Activated CD4-positive, alpha-beta T cell treated with anti-CD3 and anti-CD28 coated beads, Interleukin-2, amount 50 U/mL, for 4 hours (primary cell): ENCODE measurements around the gene EMSY.
"Not testable (repeated sequence)": the region's sequence is repeated elsewhere in the genome, so short reads cannot be mapped to it uniquely, and the experiment has no call there.

Source experiments
- DNase-seq, 2 experiments: peaks; one replicate each; pipeline ENCODE4 v3.0.0-alpha.2; 2020

EMSY gene

DNA sequence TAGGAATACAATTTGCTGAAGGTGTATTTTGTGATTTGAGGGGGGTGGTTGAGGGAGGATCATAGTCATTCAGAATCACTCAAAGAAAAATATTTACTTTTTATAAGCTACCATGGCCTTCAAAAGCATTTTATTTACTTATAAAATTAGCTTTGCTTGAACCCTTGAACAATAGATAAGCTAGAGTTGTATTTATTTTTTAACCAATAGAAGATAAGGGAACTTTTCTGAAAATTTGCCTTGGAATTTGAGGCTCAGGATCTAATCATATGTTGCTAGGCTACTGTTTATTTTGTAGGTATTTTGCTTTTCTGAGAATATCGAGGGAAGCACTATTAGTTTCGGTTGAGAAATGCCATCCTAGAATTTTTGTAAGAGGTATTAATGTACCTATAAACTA is 82.1 kb downstream of the EMSY start:
- no peak for DNase-seq

DNA sequence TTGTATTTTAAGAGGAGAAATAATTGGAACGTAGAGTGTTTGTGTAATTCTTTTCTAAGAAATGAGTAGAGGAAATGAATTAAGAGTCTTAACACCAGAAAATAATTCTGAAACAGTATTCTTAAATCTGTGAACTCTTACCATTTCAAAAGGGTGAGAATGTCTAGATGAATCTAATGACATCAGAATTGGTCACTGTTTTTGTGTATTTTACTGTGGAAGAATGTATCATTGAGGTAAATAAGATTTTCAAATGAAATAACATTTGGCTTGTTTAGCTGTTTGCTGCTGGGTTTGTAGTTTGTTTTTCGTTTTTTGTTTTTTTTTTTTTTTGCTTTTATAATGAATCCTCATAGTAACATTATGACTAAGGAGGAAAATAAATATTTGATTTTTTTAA is 97.6 kb downstream of the EMSY start:
- no peak for DNase-seq

- no peak for DNase-seq
Measured at GRCh38 chr11:76543006-76543703, 98.3 kb downstream of the EMSY start.

DNA sequence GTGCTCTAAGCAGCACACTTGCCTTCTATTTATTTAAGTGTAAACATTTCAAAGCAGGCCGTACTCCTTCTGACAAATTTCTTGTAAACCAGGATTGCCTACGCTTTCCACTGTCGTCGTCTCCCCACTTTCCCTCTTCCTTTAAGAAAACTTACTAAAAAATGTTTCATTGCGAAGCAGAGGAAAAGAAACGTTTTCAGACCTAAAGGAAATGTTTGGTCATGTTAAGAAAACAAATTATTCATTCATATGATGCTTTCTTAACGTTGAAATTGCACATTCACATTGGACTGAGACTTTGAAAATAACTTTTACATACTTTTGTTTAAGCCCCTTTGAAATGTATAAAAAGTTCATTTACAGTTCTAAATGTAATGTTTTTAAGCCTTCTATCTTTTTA is 106.0 kb downstream of the EMSY start:
- no peak for DNase-seq

DNA sequence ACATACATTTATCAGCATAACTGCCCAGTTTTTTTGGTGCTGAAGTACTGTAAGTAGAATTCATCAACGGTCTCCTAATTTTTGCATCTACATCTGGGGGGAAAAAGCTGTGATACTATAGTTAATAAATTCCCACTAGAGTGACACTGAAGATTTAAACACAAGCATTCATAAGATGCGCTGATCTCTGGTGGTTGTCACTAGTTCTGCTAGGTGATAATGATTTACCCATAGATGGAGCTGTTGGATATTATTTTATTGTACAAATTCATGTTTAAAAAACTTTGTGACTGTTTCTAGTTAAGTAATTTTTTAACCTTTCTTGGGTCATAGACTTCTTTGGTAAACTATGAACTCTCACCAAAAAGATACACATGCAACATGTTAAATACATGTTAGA is 106.6 kb downstream of the EMSY start:
- DNase-seq: no peak

DNA sequence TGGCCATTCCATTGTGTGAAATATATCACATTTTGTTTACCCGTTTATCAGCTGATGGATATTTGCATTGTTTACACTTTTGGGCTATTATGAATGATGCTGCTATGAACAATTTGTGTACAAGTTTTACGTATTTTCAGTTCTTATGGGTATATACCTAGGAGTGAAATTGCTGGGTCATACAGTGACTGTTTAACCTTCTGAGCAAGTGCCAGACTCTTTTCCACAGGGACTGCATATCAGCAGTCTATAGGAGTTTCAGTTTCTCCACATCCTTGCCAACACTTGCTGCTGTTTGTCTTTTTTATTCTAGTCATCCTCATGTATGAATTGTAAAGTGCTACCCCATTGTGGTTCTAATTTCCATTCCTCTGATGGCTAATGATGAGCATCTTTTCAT is 108.2 kb downstream of the EMSY start:
- no peak for DNase-seq

GRCh38 chr11:76553554-76554476 is 109.0 kb downstream of the EMSY start:
- no peak for DNase-seq

DNA sequence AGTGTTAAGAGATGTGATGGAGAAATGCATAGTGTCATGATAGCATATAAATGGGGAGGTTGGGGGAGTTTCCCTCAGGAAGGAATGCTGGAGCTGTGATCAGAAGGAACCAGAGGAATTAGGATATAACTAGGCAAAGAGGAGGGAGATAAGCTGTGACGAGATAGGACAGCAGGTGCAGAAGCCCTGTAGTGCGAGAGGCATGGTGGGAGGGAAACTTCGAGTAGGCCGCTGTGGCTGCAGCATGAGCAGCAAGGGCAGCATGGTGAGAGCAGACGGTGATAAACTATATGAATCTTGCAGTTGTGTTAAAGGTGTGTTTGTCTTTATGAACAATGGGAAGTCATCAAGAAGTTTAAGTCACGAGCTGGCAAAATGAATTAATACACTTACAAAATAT is 109.9 kb downstream of the EMSY start:
- no peak for DNase-seq

- no peak for DNase-seq
Measured at GRCh38 chr11:76557466-76557865, 112.6 kb downstream of the EMSY start.

DNA sequence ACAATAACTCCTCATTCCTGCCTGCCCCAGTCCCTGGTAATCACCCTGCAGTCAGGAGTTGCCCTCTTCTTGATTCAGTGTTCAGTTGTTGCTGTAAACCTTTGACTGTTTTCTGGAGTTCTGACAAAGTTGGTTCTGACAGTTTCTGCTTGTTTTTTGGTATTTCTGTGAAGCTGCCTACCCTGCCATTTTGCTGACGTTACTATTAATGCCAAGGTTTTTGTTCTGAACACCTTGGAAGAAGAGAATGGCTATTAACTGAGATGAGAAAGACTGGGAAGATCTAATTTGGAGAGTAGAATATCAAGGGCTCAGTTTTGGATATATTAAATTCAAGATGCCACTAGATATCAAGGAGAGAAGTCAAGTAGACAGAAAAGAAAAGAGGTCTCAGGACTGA is 113.7 kb downstream of the EMSY start:
- no peak for DNase-seq

- DNase-seq: no peak
Measured at GRCh38 chr11:76558891-76559290, 114.1 kb downstream of the EMSY start.

DNA sequence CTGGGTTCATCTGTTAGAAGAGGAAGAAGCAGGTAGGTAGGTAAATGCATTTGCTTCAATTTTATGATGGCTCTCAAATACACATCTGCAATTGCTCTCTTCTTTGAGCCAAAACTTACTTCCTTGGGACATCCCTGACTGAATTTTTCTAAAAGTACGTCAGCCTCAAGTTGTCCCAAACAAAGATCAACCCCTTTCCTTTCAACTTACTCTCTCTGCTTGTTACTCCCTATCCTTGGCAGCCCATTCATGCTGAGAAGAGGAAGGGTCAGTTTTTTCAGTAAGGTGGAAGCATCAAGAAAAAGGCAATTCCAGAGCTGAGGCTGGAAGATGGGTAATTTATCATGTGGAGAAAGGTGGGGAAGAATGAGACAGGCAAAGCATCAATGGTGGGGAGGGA is 114.5 kb downstream of the EMSY start:
- no peak for DNase-seq

- DNase-seq: no peak
Measured at GRCh38 chr11:76560219-76560618, 115.4 kb downstream of the EMSY start.

- no peak for DNase-seq
Measured at GRCh38 chr11:76561245-76561644, 116.4 kb downstream of the EMSY start.

DNA sequence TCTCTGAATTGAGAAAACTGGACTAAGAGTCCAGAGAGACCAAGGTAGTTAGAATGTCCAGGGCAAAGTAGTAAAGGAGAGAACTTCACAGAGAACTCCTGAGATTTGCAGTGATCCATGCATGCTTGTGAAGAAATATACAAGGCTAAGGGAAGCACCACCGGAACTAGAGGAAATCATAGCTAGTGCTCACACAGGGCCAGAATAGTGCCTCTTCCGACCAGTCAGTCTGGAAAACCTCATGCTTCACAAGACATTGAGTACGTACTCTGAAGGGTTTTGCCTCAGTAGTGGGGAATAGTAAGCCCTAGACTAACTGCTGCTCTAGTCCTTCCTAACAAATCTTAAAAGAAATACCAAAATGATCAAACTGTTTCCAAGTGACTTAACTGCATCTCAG is 117.7 kb downstream of the EMSY start:
- DNase-seq: no peak

- no peak for DNase-seq
Measured at GRCh38 chr11:76564364-76564763, 119.5 kb downstream of the EMSY start.

DNA sequence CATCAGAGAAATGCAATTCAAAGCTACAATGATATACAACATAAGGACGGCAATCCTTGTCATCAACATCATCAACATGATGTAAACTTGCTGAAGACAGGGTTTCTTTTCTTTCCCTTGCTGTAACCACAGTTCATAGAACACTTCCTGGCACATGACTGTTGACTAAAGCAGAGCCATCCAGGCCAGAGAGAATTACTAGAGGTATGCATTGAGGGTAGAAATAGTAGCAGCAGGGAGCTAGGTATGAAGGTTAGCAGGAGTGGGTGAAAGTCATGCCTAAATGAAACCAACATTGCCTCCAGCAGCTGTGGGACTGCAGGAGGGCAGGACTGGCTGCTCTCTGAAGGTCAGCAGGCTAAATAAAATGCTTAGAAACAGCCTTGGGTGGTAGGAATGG is 122.0 kb downstream of the EMSY start:
- no peak for DNase-seq

DNA sequence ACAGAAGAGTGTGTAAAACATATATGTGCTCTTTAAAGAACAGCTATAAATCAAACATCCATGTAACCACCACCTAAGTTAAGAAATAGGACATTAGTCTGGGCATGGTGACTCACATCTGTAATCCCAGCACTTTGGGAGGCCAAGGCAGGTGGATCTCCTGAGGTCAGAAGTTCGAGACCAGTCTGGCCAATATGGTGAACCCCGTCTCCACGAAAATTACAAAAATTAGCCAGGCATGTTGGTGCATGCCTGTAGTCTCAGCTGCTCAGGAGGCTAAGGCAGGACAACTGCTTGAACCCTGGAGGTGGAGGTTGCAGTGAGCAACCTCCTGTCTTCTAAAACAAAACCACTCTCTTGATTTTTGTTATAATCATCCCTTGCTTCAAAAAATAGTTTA is 122.4 kb downstream of the EMSY start:
- DNase-seq: no peak

DNA sequence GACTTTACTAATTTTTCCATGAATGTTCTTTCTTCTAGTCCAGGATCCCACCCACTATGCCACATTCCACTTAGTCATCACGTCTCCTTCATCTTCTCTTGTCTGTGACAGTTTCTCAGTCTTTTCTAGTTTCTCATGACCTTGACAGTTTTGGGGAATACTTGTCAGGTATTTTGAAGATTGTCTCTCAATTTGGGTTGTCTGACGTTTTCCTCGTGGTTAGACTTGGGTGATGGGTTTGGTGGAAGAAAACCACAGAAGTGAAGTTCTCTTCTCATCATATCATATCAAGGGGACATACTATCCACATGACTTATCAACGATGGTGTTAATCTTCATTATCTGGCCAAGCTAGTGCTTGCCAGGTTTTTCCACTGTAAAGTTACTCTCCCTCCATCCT is 123.3 kb downstream of the EMSY start:
- no peak for DNase-seq

DNA sequence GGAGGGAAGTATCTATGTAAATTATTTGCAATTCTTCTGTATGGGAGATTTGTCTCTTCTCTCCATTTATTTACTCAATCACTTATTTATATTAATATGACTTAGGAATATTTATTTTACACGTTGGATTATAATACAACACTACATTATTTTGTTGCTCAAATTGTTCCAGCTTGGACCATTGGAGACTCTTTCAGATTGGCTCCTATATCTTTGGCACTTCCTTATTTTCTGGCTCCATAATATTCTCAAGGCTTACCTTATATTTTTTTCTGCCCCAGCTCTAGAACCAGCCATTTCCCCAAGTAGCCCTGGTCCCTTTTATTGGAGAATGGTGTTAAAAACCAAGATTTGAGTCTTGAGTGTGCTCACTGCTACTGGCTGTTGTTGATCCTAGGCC is 123.8 kb downstream of the EMSY start:
- DNase-seq: no peak

DNA sequence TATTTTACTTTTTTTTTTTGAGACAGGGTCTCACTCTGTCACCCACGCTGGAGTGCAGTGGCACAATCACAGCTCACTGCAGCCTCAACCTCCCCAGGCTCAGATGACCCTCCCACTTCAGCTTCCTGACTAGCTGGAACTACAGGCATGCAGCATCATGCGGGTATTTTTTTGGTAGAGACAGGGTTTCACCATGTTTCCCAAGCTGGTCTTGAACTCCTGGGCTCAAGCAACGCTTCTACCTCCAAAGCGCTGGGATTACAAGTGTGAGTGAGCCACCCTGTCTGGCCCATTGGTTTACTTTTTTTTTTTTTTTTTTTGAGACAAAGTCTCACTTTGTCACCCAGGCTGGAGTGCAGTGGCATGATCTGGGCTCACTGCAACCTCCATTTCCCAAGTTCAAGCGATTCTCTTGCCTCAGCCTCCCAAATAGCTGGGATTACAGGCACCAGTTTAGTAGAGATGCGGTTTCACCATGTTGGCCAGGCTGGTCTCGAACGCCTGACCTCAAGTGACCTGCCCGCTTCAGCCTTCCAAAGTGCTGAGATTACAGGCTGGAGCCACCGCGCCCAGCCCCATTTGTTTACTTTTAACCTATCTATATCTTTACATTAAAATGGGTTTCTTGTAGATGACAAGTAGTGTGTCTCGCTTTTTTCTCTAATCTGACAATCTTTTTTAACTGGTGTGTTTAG is 127.5 kb downstream of the EMSY start:
- not testable (repeated sequence) for DNase-seq

GRCh38 chr11:76574406-76574805 is 129.6 kb downstream of the EMSY start:
- no peak for DNase-seq

DNA sequence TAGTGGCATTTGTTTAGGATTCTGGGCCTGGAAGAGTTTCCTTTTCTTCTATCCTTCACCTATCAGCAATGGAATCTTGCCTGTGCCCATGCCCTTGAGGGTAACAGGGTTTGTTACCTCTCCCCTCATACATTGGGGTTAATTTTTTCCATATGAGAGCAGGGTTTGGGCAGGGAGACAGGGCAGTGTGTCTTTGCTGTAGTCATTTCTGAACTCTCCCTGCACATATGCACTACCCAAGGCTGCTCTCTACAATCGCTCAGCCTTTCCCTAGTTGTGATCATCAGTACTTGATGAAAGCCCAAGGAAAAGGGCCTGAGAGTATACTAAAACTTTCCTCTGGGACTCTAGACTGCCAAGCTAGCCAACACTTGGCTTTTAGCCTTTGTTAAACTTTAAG is 130.1 kb downstream of the EMSY start:
- no peak for DNase-seq
